ENCODE measurements around the gene NSUN7.
"Not testable (repeated sequence)": the region's sequence is repeated elsewhere in the genome, so short reads cannot be mapped to it uniquely, and the experiment has no call there.

DNA sequence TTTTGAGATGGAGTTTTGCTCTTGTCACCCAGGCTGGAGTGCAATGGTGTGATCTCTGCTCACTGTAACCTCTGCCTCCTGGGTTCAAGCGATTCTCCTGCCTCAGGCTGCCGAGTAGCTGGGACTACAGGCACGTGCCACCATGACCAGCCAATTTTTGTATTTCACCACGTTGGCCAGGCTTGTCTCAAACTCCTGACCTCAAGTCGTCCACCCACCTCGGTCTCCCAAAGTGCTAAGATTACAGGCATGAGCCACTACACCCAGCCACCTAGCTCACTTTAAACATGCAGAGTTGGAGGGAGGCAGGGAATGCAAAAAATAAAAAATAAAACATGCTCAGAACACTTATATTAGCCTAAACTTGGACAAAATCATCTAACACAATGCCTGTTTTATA, 36.8 kb upstream of the NSUN7 start:
- TF ChIP-seq, protein P1, sequence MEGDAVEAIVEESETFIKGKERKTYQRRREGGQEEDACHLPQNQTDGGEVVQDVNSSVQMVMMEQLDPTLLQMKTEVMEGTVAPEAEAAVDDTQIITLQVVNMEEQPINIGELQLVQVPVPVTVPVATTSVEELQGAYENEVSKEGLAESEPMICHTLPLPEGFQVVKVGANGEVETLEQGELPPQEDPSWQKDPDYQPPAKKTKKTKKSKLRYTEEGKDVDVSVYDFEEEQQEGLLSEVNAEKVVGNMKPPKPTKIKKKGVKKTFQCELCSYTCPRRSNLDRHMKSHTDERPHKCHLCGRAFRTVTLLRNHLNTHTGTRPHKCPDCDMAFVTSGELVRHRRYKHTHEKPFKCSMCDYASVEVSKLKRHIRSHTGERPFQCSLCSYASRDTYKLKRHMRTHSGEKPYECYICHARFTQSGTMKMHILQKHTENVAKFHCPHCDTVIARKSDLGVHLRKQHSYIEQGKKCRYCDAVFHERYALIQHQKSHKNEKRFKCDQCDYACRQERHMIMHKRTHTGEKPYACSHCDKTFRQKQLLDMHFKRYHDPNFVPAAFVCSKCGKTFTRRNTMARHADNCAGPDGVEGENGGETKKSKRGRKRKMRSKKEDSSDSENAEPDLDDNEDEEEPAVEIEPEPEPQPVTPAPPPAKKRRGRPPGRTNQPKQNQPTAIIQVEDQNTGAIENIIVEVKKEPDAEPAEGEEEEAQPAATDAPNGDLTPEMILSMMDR (IDR thresholded peaks at IDR 0.05; ENCODE audit: poor library complexity, severe bottlenecking): not testable (repeated sequence)
- TF ChIP-seq EZH2 (IDR thresholded peaks at IDR 0.05; ENCODE audit: borderline replicate concordance, insufficient read depth, low read length, poor library complexity, severe bottlenecking); TAF1 (IDR thresholded peaks at IDR 0.05; ENCODE audit: low read depth); EP300 (conservative IDR thresholded peaks at IDR 0.05; ENCODE audit: poor library complexity, severe bottlenecking); POLR2AphosphoS5 (IDR thresholded peaks at IDR 0.05); RAD21 (conservative IDR thresholded peaks at IDR 0.05): not testable (repeated sequence)

Data from neural cell (in vitro differentiated cells).